Lung (tissue), 12 donors: ENCODE data around the gene ABCG5. TPM values are rescaled to one million over a fixed set of nuclear protein-coding genes. Genes with fewer than 3 reads are reported as not detected.

Source experiments
- ATAC-seq: fragments of 200-7000 bp; cut with Tn5 transposase; one replicate; pipeline ENCODE4 v1.9.1; 2020; ENCODE audit warnings: moderate number of reproducible peaks; ENCODE audit not compliant: insufficient read depth, low FRiP score
- DNase-seq, 3 donors: peaks; one replicate each; pipeline ENCODE4 v3.0.0-alpha.2; 2013 to 2017
- H3K27ac ChIP-seq, 2 donors: one replicate each; pipeline ENCODE4 v1.5.1; 2013; ENCODE audit warnings: mild to moderate bottlenecking in 2 of 2, moderate library complexity in 2 of 2, control low read depth in 1 of 2, inconsistent platforms in 1 of 2, low read depth in 1 of 2, low read length in 1 of 2
- H3K27me3 ChIP-seq, 3 donors: one replicate each; pipeline ENCODE4 v1.5.1; 2013; ENCODE audit warnings: low read length in 2 of 3; ENCODE audit not compliant: control insufficient read depth in 3 of 3, insufficient read depth in 3 of 3
- H3K36me3 ChIP-seq, 4 donors: one replicate each; pipeline ENCODE4 v1.5.1; 2013; ENCODE audit warnings: low read length in 4 of 4, mild to moderate bottlenecking in 1 of 4, moderate library complexity in 1 of 4; ENCODE audit not compliant: control insufficient read depth in 4 of 4, insufficient read depth in 4 of 4
- H3K4me1 ChIP-seq, 5 donors: one replicate each; pipeline ENCODE4 v1.5.1; 2013; ENCODE audit warnings: low read length in 5 of 5, mild to moderate bottlenecking in 2 of 5, moderate library complexity in 1 of 5; ENCODE audit not compliant: control insufficient read depth in 5 of 5, insufficient read depth in 5 of 5
- H3K4me3 ChIP-seq: one replicate; pipeline ENCODE4 v1.5.1; 2013; ENCODE audit warnings: mild to moderate bottlenecking, control low read depth, moderate library complexity
- H3K9ac ChIP-seq, 2 donors: one replicate each; pipeline ENCODE4 v1.5.1; 2013; ENCODE audit warnings: low read length in 2 of 2, control low read depth in 1 of 2; ENCODE audit not compliant: insufficient read depth in 1 of 2
- H3K9me3 ChIP-seq, 4 donors: one replicate each; pipeline ENCODE4 v1.5.1; 2013; ENCODE audit warnings: low read length in 3 of 4, mild to moderate bottlenecking in 1 of 4, moderate library complexity in 1 of 4; ENCODE audit not compliant: control insufficient read depth in 4 of 4, insufficient read depth in 3 of 4
- WGBS, 2 donors: extraction: QIAGEN DNeasy Blood & Tissue Kit; methylation state at CpG; one replicate each; pipeline ENCODE4 v1.1.7; 2013; 5-methylcytosine and 5-hydroxymethylcytosine counted together
- polyA plus RNA-seq, 2 donors: library from polyadenylated mRNA; stranded (reverse); fragments of 200-250 nt; gene quantifications; one replicate each; pipeline ENCODE4 v1.2.1, GENCODE V29; 2013
- total RNA-seq, 2 donors: library from RNA; depleted of rRNA in 1 of 2; stranded (reverse); fragments of >200 nt in 1 of 2; gene quantifications; one replicate each; pipeline ENCODE4 v1.2.1, GENCODE V29; 2014 to 2021
- TF ChIP-seq, protein P1 (sequence below): IDR thresholded peaks from 2 replicates; pipeline ENCODE4 v1.5.1; 2012; ENCODE audit warnings: mild to moderate bottlenecking; ENCODE audit errors: control extremely low read depth, extremely low read depth
- donor health status: control.
- donor health status: control.
- donor health status: Bipolar disorder and iron deficiency.
- donor health status: healthy.
- donor health status: DM: yes; HTN: yes; CAD: no.

ABCG5 gene
- total and polyA plus RNA-seq, 4 donors, result 0.09 TPM; not detected in 3

DNA sequence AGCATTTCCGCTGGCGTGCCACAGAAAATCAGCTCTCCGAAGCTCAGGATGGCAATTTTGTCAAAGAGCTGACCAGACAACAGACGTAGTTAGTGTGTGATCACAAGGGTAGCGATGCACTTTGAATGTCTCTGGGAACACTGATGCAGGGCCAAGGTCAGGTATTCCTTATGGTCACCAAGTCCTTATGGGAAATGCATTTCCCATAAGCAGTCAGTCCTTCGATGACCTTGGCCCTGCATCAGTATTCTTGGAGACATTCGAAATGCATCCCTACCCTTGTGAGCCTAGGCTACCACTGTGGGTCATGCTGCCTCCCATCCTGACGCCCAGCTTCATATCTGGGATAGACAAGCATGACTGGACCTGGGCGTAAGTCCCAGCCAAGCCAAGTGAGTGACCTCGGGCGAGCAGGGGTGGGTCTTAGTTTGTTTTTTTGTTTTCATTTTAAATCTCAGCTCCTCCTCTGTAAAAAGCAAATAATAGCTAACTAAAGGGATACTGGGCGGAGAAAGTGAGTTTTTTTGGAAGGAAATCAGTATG is 13.6 kb downstream of the ABCG5 start:
- Histone ChIP-seq H3K9me3 (peaks cover 0 to 1% (median 0%) of the 10 kb centered on the region in 4 donors), H3K4me3 (no peak overlapping the region), H3K4me1 (no peaks in the 10 kb centered on the region), H3K9ac (no peak overlapping the region), H3K27ac (no peak overlapping the region), H3K36me3 (no peaks in the 10 kb centered on the region), H3K27me3 (peaks cover 0 to 6% (median 0%) of the 10 kb centered on the region in 3 donors)
- no peak for ATAC-seq
- DNase-seq, result no peak
- 89 to 94% methylated on average over 12 of the region's 12 CpGs for WGBS, 2 donors
- TF ChIP-seq, protein P1, sequence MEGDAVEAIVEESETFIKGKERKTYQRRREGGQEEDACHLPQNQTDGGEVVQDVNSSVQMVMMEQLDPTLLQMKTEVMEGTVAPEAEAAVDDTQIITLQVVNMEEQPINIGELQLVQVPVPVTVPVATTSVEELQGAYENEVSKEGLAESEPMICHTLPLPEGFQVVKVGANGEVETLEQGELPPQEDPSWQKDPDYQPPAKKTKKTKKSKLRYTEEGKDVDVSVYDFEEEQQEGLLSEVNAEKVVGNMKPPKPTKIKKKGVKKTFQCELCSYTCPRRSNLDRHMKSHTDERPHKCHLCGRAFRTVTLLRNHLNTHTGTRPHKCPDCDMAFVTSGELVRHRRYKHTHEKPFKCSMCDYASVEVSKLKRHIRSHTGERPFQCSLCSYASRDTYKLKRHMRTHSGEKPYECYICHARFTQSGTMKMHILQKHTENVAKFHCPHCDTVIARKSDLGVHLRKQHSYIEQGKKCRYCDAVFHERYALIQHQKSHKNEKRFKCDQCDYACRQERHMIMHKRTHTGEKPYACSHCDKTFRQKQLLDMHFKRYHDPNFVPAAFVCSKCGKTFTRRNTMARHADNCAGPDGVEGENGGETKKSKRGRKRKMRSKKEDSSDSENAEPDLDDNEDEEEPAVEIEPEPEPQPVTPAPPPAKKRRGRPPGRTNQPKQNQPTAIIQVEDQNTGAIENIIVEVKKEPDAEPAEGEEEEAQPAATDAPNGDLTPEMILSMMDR, result no peak

DNA sequence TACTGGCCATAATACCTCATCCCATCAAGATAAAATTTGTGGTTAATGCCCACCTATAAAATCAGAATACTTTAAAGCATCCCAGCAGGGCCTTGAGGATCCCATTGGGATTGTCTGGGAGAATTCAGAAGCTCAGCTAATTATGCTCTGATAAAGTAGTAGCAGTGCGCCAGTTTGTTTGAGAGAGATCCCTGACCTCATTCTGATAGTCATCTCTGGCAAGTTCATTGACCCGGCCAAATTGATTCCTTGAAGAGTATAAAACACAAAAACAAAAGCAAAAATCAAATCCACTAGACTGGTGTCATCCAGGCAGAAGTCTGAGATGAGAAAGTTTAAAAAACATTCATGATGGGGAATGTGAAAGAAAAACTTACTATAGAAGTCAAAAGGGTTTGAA is 14.1 kb downstream of the ABCG5 start:
- ATAC-seq, result no peak
- TF ChIP-seq, protein P1, result no peak

DNA sequence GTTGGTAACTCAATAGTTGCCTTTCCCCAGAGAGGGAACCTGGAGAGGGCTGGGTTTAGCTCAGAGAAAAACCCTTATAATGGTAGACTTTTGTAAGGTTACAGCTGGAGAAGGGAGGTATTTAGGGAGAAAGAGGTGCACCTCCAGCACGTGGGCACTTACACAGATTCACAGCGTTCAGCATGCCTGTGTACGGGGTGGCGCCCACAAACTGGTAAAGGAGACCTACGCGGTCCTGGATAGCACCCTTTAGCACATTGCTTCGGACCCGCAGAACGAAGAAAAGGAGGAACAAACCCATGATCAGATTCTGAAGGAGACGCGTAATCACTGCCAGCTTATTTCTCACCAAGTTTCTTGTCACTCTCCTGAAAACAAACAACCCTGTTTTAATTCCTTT is 14.9 kb downstream of the ABCG5 start:
- H3K4me3 ChIP-seq, result no peak overlapping the region
- H3K36me3 ChIP-seq, result no peaks in the 10 kb centered on the region
- DNase-seq (no peak), ATAC-seq (no peak)
- H3K27ac ChIP-seq, result no peak overlapping the region
- TF ChIP-seq, protein P1, result no peak
- no peaks in the 10 kb centered on the region for H3K4me1 ChIP-seq
- 90 to 92% methylated on average over 11 of the region's 11 CpGs for WGBS, 2 donors
- H3K27me3 ChIP-seq, result no peaks in the 10 kb centered on the region
- H3K9me3 ChIP-seq, result peaks cover 0 to 1% (median 0%) of the 10 kb centered on the region in 4 donors
- no peak overlapping the region for H3K9ac ChIP-seq

More for the DNA sequence above, 14.1 kb downstream of the ABCG5 start:
- Histone ChIP-seq H3K9me3 (peaks cover 0 to 1% (median 0%) of the 10 kb centered on the region in 4 donors), H3K27ac (no peak overlapping the region), H3K27me3 (peaks cover 0 to 2% (median 0%) of the 10 kb centered on the region in 3 donors), H3K36me3 (no peaks in the 10 kb centered on the region), H3K4me1 (no peaks in the 10 kb centered on the region), H3K4me3 (no peak overlapping the region), H3K9ac (no peak overlapping the region)
- 91 to 94% methylated on average over 2 of the region's 2 CpGs for WGBS, 2 donors
- no peak for DNase-seq

DNA sequence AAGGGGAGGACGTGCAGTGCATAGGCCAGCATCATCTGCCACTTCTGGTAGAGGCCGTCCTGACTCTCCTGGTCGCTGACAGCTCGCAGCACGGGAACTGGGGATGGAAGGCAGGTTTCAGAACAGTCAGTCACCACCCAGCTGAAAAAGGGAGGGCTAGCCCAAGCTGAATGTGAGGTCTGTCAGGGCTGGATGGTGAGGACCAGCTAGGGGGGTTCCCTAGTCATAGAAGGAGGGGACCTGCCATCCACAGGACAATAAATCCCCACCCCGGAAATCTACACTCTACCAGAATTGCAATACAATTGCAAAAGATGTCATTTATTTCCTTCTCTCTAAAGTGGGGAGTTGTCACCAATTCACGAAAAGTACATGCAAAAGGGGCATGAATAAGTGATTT is 15.8 kb downstream of the ABCG5 start:
- Histone ChIP-seq H3K9ac (no peak overlapping the region), H3K9me3 (peaks cover 0 to 1% (median 0%) of the 10 kb centered on the region in 4 donors), H3K36me3 (no peaks in the 10 kb centered on the region), H3K27ac (no peak overlapping the region), H3K4me3 (no peak overlapping the region), H3K4me1 (no peaks in the 10 kb centered on the region), H3K27me3 (no peaks in the 10 kb centered on the region)
- no peak for DNase-seq
- 76 to 80% methylated on average over 7 of the region's 7 CpGs for WGBS, 2 donors
- no peak for ATAC-seq
- TF ChIP-seq, protein P1, result no peak
